PC-9 (cell line): ENCODE results near the gene HOXD3.

Experiments
- CTCF ChIP-seq: fragments of 200-600 bp; sonication (generic); conservative IDR thresholded peaks from 2 replicates; pipeline ENCODE4 v1.6.1; 2017; ENCODE audit warnings: mixed run types, antibody characterized with exemption, mild to moderate bottlenecking, moderate library complexity
- EZH2 ChIP-seq: fragments of 200-600 bp; sonication (generic); IDR thresholded peaks from 2 replicates; pipeline ENCODE4 v1.8.0; 2017; ENCODE audit warnings: antibody characterized with exemption, low read depth

DNA sequence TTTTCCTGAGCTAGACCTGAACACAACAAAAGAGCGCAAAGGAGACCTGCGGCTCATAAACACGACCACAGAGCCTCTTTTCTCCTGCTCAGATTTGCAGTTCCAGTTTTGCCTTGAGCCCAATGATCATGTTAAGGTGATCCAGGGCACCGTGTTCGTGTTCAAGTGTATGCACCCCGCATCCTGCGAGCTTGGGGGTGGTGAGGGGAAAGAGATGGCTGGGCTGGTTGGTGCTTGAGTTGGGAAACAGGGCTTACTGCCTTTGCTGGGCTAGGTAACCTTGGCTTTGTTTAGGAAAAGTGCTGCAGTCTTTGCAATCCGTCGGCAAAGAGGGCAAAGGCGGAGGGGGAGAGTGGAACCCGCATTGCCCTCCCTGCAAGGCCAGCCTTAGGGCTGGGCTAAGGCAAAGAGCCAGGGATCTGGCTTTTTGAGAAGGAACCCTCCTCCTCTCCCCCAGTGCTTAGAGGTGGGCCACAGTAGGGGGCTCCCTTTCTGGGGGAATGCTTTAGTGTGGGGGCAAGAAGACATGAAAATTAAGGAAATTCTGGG is 39.2 kb upstream of the HOXD3 start:
- no peak for TF ChIP-seq CTCF
- TF ChIP-seq EZH2: no peak
